ENCODE data around the gene TLR4.

DNA sequence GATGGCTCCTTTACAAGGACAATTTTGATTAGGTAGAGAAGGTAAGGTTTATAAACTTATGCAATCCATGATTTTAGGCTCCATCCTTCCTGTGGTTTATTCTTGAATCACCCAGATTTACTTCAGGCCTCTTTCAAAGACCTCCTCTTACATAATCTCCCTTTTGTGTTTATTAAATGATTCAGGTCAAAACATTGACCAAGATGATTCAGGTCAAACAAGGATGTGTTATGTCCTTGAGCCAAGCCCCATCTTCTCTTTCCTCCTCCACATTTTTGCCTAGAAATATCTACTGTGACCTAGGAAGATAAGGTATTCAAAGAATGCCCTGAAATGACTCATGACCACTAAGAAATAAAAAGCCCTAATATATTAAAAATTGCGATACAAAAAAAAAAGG, 31.8 kb upstream of the TLR4 start:
- TF ChIP-seq, protein P1, sequence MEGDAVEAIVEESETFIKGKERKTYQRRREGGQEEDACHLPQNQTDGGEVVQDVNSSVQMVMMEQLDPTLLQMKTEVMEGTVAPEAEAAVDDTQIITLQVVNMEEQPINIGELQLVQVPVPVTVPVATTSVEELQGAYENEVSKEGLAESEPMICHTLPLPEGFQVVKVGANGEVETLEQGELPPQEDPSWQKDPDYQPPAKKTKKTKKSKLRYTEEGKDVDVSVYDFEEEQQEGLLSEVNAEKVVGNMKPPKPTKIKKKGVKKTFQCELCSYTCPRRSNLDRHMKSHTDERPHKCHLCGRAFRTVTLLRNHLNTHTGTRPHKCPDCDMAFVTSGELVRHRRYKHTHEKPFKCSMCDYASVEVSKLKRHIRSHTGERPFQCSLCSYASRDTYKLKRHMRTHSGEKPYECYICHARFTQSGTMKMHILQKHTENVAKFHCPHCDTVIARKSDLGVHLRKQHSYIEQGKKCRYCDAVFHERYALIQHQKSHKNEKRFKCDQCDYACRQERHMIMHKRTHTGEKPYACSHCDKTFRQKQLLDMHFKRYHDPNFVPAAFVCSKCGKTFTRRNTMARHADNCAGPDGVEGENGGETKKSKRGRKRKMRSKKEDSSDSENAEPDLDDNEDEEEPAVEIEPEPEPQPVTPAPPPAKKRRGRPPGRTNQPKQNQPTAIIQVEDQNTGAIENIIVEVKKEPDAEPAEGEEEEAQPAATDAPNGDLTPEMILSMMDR (IDR thresholded peaks at IDR 0.05): no peak
- TF ChIP-seq POLR2A (IDR thresholded peaks at IDR 0.05): no peak

Data from stomach (tissue), 4 donors.